T follicular helper cell (primary cell): ENCODE measurements around the gene PODXL2.
"Not testable (repeated sequence)": the region's sequence is repeated elsewhere in the genome, so short reads cannot be mapped to it uniquely, and the experiment has no call there.

Experiments
- DNase-seq: peaks from one replicate; pipeline ENCODE4 v3.0.0-alpha.2; 2020; ENCODE audit warnings: low read depth

Gene PODXL2

GRCh38 chr3:127604546-127605165 is 24.3 kb upstream of the PODXL2 start:
- DNase-seq: no peak

- DNase-seq: not testable (repeated sequence)
Measured at GRCh38 chr3:127605547-127605946, 23.4 kb upstream of the PODXL2 start.

- DNase-seq: no peak
Measured at GRCh38 chr3:127606086-127606805, 22.7 kb upstream of the PODXL2 start.

GRCh38 chr3:127606981-127607595 is 21.9 kb upstream of the PODXL2 start:
- no peak for DNase-seq

- DNase-seq: no peak
Measured at GRCh38 chr3:127607675-127608361, 21.2 kb upstream of the PODXL2 start.

GRCh38 chr3:127608362-127608718 is 20.6 kb upstream of the PODXL2 start:
- DNase-seq: no peak

GRCh38 chr3:127610105-127610504 is 18.9 kb upstream of the PODXL2 start:
- no peak for DNase-seq

GRCh38 chr3:127611251-127611650 is 17.7 kb upstream of the PODXL2 start:
- no peak for DNase-seq

- no peak for DNase-seq
Measured at GRCh38 chr3:127612966-127613365, 16.0 kb upstream of the PODXL2 start.

- DNase-seq: no peak
Measured at GRCh38 chr3:127613406-127613805, 15.6 kb upstream of the PODXL2 start.

- DNase-seq: no peak
Measured at GRCh38 chr3:127614928-127615589, 13.9 kb upstream of the PODXL2 start.

GRCh38 chr3:127615631-127616305 is 13.2 kb upstream of the PODXL2 start:
- no peak for DNase-seq

- DNase-seq: no peak
Measured at GRCh38 chr3:127616836-127617605, 12.0 kb upstream of the PODXL2 start.

- no peak for DNase-seq
Measured at GRCh38 chr3:127618891-127619290, 10.1 kb upstream of the PODXL2 start.

GRCh38 chr3:127620637-127621375 is 8.2 kb upstream of the PODXL2 start:
- DNase-seq: no peak

- DNase-seq: no peak
Measured at GRCh38 chr3:127622031-127622430, 7.0 kb upstream of the PODXL2 start.

- no peak for DNase-seq
Measured at GRCh38 chr3:127622772-127623576, 6.0 kb upstream of the PODXL2 start.

GRCh38 chr3:127624063-127624462 is 4.9 kb upstream of the PODXL2 start:
- DNase-seq: no peak

- no peak for DNase-seq
Measured at GRCh38 chr3:127625821-127626220, 3.2 kb upstream of the PODXL2 start.
